Upper lobe of left lung (tissue), 6 donors: ENCODE data around the gene MORF4L1. TPM values are rescaled to one million over a fixed set of nuclear protein-coding genes. Genes with fewer than 3 reads are reported as not detected.
"Not testable (repeated sequence)": the region's sequence is repeated elsewhere in the genome, so short reads cannot be mapped to it uniquely, and the experiment has no call there.

Experiments
- ATAC-seq, 2 donors: fragments of 200-7000 bp; cut with Tn5 transposase; one replicate each; pipeline ENCODE4 v1.9.1; 2022; ENCODE audit warnings: mild to moderate bottlenecking in 2 of 2, moderate library complexity in 2 of 2; ENCODE audit not compliant: low FRiP score in 2 of 2
- DNase-seq, 2 donors: peaks; one replicate each; pipeline ENCODE4 v3.0.0-alpha.2; 2019 to 2020
- H3K27ac ChIP-seq, 4 donors: fragments of 200-600 bp; sonication (generic); one replicate each; pipeline ENCODE4 v1.5.1; 2016 to 2019
- H3K27me3 ChIP-seq, 4 donors: fragments of 200-600 bp; sonication (generic); one replicate each; pipeline ENCODE4 v1.5.1; 2017 to 2019
- H3K36me3 ChIP-seq, 4 donors: fragments of 200-600 bp; sonication (generic); one replicate each; pipeline ENCODE4 v1.5.1; 2016 to 2019
- H3K4me1 ChIP-seq, 4 donors: fragments of 200-600 bp; sonication (generic); one replicate each; pipeline ENCODE4 v1.5.1; 2018 to 2019
- H3K4me3 ChIP-seq, 4 donors: fragments of 200-600 bp; sonication (generic); one replicate each; pipeline ENCODE4 v1.5.1; 2017 to 2019; ENCODE audit warnings: mild to moderate bottlenecking in 2 of 4, moderate library complexity in 1 of 4
- H3K9me3 ChIP-seq, 4 donors: fragments of 200-600 bp; sonication (generic); one replicate each; pipeline ENCODE4 v1.5.1; 2018 to 2019
- EP300 ChIP-seq, 4 donors: sonication (generic); formaldehyde crosslinking; IDR thresholded peaks; one replicate each; pipeline ENCODE4 v1.5.1; 2017; ENCODE audit warnings: antibody characterized with exemption in 4 of 4, control low read depth in 2 of 4
- POLR2A ChIP-seq, 4 donors: fragments of 450-650 bp; IDR thresholded peaks; one replicate each; pipeline ENCODE4 v1.5.1; 2016 to 2017; ENCODE audit warnings: antibody characterized with exemption in 4 of 4, mild to moderate bottlenecking in 2 of 4
- POLR2AphosphoS5 ChIP-seq, 2 donors: sonication (generic); formaldehyde crosslinking; IDR thresholded peaks; one replicate each; pipeline ENCODE4 v1.5.1; 2017; ENCODE audit warnings: antibody characterized with exemption in 2 of 2
- WGBS, 2 donors: methylation state at CpG; one replicate each; pipeline ENCODE4 v1.1.5; 2017 to 2018; 5-methylcytosine and 5-hydroxymethylcytosine counted together
- total RNA-seq, 6 donors: library from RNA; depleted of rRNA in 4 of 6; stranded (reverse); fragments of >200 nt in 4 of 6; gene quantifications; one replicate each; pipeline versions ENCODE4 v1.1.0 to v1.2.1, GENCODE V29; 2016 to 2021
- TF ChIP-seq, protein P1 (sequence below), 6 experiments: fragments of 450-650 bp in 4 of 6; fragments of 200-600 bp in 2 of 6; sonication (generic) in 2 of 6; IDR thresholded peaks; one replicate each; pipeline ENCODE4 v1.5.1; 2016 to 2019; ENCODE audit warnings: antibody characterized with exemption in 6 of 6
- donor health status: DM: no; HTN: no; CAD: no; lungs with moderate emphysema.
- donor health status: DM: no; HTN: yes; CAD: no; lungs with severe emphysema.

Gene MORF4L1
- total RNA-seq, 6 donors from 2014 or later = 202 to 462 (median 292) TPM

DNA sequence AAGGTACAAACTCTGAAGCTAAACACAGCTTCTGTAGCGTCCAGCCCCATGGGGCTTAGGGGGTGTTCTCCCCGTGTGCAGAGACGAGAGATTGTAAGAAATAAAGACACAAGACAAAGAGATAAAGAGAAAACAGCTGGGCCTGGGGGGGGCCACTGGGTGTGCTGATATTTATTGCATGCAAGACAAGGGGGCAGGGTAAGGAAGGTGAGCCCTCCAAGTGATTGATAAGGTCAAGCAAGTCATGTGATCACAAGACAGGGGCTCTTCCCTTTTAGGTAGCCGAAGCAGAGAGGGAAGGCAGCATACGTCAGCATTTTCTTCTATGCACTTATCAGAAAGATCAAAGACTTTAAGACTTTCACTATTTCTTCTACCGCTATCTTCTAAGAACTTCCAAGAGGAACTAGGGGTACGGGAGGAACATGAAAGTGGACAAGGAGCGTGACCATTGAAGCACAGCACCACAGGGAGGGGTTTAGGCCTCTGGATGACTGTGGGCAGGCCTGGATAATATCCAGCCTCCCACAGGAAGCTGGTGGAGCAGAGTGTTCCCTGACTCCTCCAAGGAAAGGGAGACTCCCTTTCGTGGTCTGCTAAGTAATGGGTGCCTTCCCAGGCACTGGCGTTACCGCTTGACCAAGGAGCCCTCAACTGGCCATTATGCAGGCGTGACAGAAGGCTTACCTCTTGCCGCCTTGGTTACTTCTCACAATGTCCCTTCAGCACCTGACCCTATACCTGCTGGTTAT is 29.8 kb downstream of the MORF4L1 start:
- Histone ChIP-seq H3K4me1 (peaks cover 5 to 27% (median 22%) of the 10 kb centered on the region in 4 donors), H3K27ac (peak overlapping the region; percentile 4 to 58 (median 38)), H3K36me3 (peaks cover 25 to 98% (median 58%) of the 10 kb centered on the region in 4 donors)
- not testable (repeated sequence) for H3K9me3 ChIP-seq, H3K4me3 ChIP-seq, DNase-seq, ATAC-seq, H3K27me3 ChIP-seq
- TF ChIP-seq POLR2AphosphoS5 (IDR thresholded peaks at IDR 0.05) = peak in 1 of 2 donors; percentile 48
- 58 to 66% methylated on average over 13 of the region's 13 CpGs for WGBS, 2 donors

DNA sequence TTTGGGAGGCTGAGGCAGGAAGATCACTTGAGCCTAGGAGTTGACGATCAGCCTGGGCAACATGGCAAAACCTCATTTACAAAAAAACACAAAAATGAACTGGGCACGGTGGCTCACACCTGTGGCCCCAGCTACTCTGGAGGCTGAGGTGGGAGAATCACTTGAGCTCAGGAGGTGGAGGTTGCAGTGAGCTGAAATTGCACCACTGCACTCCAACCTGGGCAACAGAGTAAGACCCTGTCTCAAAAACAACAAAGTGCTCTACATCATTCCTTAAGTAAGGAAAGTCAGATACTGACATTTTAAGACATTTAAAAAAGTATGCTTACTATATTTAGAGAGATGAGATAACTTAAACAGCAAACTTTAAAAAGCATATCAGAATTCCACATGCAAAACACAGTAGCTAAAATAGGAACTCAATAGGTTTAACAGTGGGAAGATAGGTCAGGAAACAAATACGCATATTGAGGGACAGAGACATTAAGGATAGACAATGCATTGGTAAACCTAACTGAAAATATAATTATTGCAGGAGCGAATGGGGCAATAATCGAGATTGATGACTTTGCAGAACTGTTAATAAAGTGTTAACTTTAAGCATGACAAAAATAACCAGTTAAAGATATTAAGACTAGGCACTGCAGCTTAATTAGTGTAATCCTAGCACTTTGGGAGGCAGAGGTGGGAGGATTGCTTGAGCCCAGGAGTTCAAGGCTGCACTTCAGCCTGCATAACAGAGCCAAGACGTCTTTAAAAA is 32.1 kb downstream of the MORF4L1 start:
- 83 to 89% methylated on average over 6 of the region's 6 CpGs for WGBS, 2 donors
- TF ChIP-seq POLR2AphosphoS5 (IDR thresholded peaks at IDR 0.05) (no peak), EP300 (IDR thresholded peaks at IDR 0.05) (no peak), POLR2A (IDR thresholded peaks at IDR 0.05) (no peak)
- TF ChIP-seq, protein P1, sequence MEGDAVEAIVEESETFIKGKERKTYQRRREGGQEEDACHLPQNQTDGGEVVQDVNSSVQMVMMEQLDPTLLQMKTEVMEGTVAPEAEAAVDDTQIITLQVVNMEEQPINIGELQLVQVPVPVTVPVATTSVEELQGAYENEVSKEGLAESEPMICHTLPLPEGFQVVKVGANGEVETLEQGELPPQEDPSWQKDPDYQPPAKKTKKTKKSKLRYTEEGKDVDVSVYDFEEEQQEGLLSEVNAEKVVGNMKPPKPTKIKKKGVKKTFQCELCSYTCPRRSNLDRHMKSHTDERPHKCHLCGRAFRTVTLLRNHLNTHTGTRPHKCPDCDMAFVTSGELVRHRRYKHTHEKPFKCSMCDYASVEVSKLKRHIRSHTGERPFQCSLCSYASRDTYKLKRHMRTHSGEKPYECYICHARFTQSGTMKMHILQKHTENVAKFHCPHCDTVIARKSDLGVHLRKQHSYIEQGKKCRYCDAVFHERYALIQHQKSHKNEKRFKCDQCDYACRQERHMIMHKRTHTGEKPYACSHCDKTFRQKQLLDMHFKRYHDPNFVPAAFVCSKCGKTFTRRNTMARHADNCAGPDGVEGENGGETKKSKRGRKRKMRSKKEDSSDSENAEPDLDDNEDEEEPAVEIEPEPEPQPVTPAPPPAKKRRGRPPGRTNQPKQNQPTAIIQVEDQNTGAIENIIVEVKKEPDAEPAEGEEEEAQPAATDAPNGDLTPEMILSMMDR (IDR thresholded peaks at IDR 0.05) = no peak
- ATAC-seq (no peak), DNase-seq (no peak)
- no peaks in the 10 kb centered on the region for H3K9me3 ChIP-seq
- peaks cover 15 to 95% (median 47%) of the 10 kb centered on the region in 4 donors for H3K36me3 ChIP-seq
- no peak overlapping the region for H3K4me3 ChIP-seq
- H3K27ac ChIP-seq = peak overlapping the region in 1 of 4 donors; percentile 44
- no peaks in the 10 kb centered on the region for H3K27me3 ChIP-seq
- peaks cover 5 to 34% (median 22%) of the 10 kb centered on the region in 4 donors for H3K4me1 ChIP-seq

DNA sequence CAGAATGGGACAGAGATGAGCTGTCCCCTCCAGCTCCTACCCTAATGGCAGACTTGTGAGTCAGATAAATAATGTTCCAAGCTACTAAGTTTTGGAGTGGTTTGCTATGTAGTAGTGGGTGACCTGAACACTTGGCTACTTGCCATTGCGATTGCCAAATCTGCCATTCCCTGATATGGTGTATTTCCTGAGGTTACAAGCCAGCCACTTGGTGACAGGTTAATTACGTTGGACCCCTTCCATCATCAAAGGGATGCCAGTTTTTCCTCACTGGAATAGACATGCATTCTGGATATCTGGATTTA is 33.6 kb downstream of the MORF4L1 start:
- Histone ChIP-seq H3K9me3 (no peaks in the 10 kb centered on the region), H3K27me3 (no peaks in the 10 kb centered on the region), H3K36me3 (peaks cover 9 to 93% (median 43%) of the 10 kb centered on the region in 4 donors), H3K27ac (peak overlapping the region in 2 of 4 donors; percentile 25 to 32), H3K4me1 (peaks cover 10 to 46% (median 21%) of the 10 kb centered on the region in 4 donors), H3K4me3 (no peak overlapping the region)
- peak; percentile 50 to 75 for ATAC-seq
- WGBS, 2 donors = 60 to 65% methylated on average over 2 of the region's 2 CpGs
- TF ChIP-seq POLR2A (IDR thresholded peaks at IDR 0.05) (no peak), POLR2AphosphoS5 (IDR thresholded peaks at IDR 0.05) (peak; percentile 10 to 45), EP300 (IDR thresholded peaks at IDR 0.05) (no peak)
- TF ChIP-seq, protein P1 (IDR thresholded peaks at IDR 0.05) = no peak
- peak in 1 of 2 donors; percentile 78 for DNase-seq

- WGBS, 2 donors = 53% methylated on average over 3 of the region's 3 CpGs; no CpG with 5 or more reads in 1 of the 2 donors
- no peak for DNase-seq
Measured at GRCh38 chr15:78907577-78907976, 34.9 kb downstream of the MORF4L1 start.

More at GRCh38 chr15:78907577-78907976, 34.9 kb downstream of the MORF4L1 start:
- Histone ChIP-seq H3K36me3 (peaks cover 3 to 93% (median 33%) of the 10 kb centered on the region in 4 donors), H3K27me3 (no peaks in the 10 kb centered on the region), H3K4me1 (peaks cover 8 to 40% (median 15%) of the 10 kb centered on the region in 4 donors), H3K4me3 (no peak overlapping the region), H3K27ac (peak overlapping the region in 1 of 4 donors; percentile 8), H3K9me3 (no peaks in the 10 kb centered on the region)
- ATAC-seq = no peak
- TF ChIP-seq EP300 (IDR thresholded peaks at IDR 0.05) = no peak
- TF ChIP-seq, protein P1 (IDR thresholded peaks at IDR 0.05) = no peak
- TF ChIP-seq POLR2A (IDR thresholded peaks at IDR 0.05) = no peak
- no peak for TF ChIP-seq POLR2AphosphoS5 (IDR thresholded peaks at IDR 0.05)
